UCSD-AML1 (cell line): ENCODE results near the gene RGMA.

Experiments used
- DNase-seq: peaks from one replicate; lab custom pipeline; 2025; ENCODE audit not compliant: unreplicated experiment; lab: John Stamatoyannopoulos, UW

The RGMA gene

GRCh38 chr15:93102211-93102610 is 13.2 kb upstream of the RGMA start:
- no peak for DNase-seq

- no peak for DNase-seq
Measured at GRCh38 chr15:93093765-93094164, 4.8 kb upstream of the RGMA start.

GRCh38 chr15:93091465-93091864 is 2.5 kb upstream of the RGMA start:
- no peak for DNase-seq

GRCh38 chr15:93089727-93090305 is 805 bp upstream of the RGMA start:
- DNase-seq, result no peak

- DNase-seq, result no peak
Measured at GRCh38 chr15:93088200-93088980, 621 bp downstream of the RGMA start.

GRCh38 chr15:93087825-93088199 is 1.2 kb downstream of the RGMA start:
- DNase-seq, result peak; percentile 56

GRCh38 chr15:93086791-93087190 is 2.2 kb downstream of the RGMA start:
- no peak for DNase-seq

- no peak for DNase-seq
Measured at GRCh38 chr15:93085692-93086091, 3.3 kb downstream of the RGMA start.

- DNase-seq, result no peak
Measured at GRCh38 chr15:93082861-93083260, 6.2 kb downstream of the RGMA start.

GRCh38 chr15:93081399-93081798 is 7.6 kb downstream of the RGMA start:
- DNase-seq, result no peak

GRCh38 chr15:93080451-93080850 is 8.6 kb downstream of the RGMA start:
- no peak for DNase-seq

GRCh38 chr15:93076875-93077274 is 12.1 kb downstream of the RGMA start:
- DNase-seq, result no peak

- DNase-seq, result no peak
Measured at GRCh38 chr15:93076217-93076616, 12.8 kb downstream of the RGMA start.

- no peak for DNase-seq
Measured at GRCh38 chr15:93074599-93074998, 14.4 kb downstream of the RGMA start.

- DNase-seq, result no peak
Measured at GRCh38 chr15:93073465-93073952, 15.5 kb downstream of the RGMA start.

- DNase-seq, result no peak
Measured at GRCh38 chr15:93072411-93073394, 16.3 kb downstream of the RGMA start.

GRCh38 chr15:93072011-93072410 is 17.0 kb downstream of the RGMA start:
- no peak for DNase-seq

GRCh38 chr15:93071469-93071936 is 17.5 kb downstream of the RGMA start:
- no peak for DNase-seq

- DNase-seq, result no peak
Measured at GRCh38 chr15:93070551-93071296, 18.3 kb downstream of the RGMA start.

- DNase-seq, result no peak
Measured at GRCh38 chr15:93070132-93070531, 18.9 kb downstream of the RGMA start.
